ENCODE data around the gene LMAN2L.
"Not testable (repeated sequence)": the region's sequence is repeated elsewhere in the genome, so short reads cannot be mapped to it uniquely, and the experiment has no call there.

The LMAN2L gene

DNA sequence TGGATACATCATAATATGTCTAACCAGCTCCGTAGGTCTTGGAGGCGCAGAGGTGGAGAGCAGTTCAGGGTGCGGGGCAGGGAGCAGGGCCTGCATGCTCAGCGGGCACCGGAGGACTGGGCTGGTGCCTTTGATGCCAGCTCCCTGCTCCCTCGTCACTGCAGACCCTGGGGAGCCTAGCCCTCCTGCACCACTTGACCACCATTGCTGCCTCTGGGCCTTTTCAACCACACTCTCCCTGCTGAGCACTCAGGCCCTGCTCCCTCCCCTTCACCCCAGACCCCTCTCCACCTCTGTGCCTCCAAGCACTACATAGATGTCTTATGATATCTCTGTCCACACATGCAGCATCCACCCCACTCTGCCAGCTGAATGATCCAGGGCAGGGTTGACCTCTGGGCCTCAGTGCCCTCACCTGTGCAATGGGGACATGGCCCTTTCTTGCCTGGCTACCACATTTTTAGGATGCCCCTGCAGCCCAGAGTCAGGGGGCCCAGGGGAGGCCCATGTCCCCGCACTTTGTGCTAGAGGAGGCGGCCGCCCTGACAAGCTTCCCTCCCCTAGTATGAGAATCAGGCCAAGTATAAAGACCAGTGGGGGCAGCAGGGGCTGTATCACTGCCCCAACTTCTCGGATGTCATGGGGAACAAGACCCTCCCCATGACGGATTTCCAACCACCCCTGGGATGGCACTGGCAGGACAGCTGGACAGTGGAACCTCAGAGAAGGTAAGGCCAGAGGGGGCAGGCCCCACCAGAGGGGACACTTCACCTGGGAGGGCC lies 51.0 kb downstream of the LMAN2L start:
- no peak for DNase-seq

DNA sequence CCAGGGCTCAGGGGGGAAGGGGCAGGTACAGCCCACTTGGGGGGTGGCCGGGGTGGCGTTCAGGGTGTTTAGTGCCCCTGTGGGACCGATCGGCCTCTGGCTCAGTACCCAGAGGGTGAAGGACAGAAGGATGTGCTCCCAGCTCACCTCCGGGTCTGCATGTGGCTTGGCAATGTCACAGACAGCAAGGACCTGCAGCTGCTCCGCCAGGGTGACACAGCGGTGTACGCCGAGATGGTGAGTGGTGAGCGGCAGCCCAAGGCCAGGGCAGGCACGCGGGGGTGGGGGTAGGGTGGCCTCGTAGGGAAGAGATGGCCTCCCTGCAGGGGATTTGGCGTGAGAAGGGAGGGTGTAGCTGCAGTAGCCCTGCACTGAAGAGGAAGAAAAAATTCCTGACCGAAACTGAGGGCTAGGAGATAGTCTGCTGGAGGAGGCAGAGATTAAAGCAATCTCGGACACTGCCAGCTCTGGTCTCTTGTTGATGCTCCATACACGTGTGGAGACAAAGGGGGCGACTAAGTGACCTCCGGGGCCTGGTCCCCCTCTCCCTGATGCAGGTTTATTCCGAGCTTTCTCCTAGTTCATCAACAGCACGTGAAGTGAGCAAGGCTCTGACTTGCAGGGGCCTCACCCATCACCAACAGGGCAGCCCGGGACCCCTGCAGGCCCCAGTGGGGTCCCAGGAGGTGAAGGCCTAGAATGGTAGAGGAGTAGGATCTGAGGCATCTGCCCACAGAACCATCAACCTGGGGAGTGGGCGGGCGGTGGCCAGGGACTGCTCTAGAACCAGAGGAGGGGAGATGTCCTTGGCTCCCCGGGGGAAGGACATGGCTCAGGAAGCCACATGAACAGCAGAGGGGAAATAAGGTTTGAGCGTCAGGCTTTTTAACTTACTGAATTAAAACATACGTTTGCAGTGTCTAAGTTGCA lies 51.9 kb downstream of the LMAN2L start:
- no peak for DNase-seq

DNA sequence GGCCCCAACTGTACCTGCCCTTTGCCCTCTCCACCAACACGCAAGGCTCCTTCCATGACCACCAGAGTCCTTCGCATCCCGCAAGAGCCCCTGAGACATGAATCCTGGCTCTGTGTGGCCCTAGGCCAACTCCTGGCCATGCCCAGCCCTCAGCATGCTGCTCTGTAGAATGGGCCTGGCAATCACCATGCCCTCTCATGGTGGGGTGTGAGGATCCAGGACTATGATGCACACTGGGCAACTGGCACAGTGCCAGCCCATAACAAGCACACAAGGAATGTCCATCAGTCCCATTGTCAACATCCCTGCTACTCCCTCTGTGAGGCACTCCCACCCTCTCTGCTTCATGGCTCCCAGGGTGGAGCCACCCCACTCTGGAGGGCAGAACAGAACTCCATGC lies 52.6 kb downstream of the LMAN2L start:
- DNase-seq = no peak

DNA sequence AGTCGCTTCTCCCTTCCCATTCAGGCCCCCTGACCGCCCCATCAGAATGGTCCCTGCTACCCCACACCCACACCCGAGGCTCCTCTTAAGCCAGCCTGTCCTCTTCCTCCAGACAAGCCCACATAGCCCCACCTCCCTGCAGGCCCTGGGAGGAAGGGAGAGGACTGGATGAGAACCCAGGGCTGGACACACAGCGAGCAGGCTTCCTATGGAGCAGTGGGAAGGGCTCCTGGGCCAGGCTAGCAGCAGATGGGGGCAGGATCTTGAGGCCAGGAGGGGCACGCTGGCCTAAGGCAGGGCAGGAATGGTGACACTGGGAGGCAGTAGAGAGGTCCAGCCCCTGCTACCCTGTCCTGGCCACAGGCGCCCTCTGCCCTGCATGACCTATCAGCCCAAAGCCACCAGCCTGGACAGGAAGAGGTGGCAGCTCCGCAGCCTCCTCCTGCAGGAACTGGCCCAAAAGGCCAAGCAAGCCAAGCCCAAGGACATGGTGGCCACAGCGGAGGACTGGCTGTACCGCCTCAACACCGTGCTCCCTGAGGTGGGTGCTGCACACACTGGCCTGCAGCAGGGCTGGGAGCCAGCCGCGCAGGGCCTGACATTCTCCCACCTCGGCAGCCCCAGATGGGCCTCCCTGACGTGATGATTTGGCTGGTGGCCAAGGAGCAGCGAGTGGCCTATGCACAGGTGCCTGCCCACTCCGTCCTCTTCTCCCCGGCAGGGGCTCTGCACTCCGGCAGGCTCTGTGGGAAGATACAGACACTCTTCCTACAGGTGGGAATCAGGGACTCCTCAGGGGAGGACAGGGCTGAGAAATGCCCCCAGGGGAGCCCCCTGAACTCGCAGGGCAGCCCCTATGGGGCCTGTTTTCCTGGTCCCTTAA lies 54.0 kb downstream of the LMAN2L start:
- peak; percentile 52 for DNase-seq

DNA sequence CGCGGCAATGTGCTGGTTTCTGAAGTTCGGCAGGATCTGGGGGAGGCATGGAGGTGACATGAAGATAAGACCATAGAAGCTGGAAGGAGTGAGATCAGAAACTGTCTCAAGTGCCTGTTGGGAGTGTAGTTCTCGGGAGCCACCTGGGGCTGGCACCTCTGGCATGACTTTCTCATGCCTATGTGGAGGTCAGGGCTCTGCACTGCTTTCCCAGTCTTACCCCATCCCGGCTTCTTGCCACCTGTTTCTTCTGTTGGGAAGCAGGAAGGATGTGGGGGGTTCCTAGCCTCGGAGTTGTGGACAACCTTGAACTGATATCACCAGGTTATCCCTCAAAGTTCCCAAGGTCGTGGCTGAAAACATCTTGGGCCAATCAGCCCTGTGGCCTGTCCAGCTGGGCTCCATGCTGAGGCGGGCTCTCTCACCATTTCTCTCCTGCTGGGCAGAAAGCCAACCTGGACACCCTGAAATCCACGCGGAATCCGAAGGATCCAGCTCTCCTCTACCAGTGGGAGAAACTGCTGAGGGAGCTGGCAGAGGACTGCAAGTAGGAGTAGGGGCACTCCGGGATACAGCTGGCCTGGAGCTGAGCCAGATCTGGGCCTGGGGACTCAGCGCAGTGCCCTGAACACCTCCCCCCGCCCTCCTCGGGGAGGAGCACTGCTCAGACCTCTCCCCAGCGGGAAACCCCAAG lies 54.8 kb downstream of the LMAN2L start:
- no peak for DNase-seq

DNA sequence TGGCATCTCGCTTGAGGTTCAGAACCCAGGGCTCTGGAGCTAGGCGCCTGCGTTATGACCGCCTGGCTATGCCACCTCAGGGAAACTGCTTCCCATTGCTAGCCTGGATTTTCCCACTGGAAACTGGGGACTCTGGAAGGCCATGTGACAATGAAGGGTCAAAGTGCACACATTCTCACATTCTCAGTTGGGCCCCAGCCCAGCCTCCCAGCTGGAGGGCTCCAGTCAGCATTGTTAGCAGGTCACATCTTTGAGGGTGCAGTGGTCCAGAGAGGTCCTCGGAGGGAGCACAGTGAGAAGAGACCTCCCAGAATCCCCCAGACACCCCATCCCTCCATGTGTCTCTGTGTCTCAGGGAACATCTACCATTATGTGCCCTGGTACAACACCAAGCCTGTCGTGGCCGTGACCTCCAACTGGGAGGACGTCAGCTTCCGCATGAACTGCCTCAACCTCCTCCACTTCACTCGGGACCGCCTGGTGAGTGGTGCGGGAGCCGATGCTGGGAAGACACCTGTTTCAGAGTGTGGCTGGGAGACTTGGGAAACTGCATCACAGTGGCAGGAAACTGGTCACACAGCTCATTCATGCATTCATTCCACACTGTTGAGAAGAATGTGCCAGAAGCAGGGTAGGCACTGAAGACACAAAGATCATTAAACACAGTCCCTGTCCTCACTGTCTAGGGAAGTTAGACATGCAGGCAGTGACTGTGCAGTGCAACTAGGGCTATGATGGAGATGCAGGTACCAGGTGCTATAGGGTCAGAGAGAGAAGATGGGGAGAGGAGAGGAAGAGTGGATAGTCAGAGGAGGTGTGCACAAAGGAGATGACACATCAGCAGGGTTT lies 55.7 kb downstream of the LMAN2L start:
- DNase-seq = no peak

DNA sequence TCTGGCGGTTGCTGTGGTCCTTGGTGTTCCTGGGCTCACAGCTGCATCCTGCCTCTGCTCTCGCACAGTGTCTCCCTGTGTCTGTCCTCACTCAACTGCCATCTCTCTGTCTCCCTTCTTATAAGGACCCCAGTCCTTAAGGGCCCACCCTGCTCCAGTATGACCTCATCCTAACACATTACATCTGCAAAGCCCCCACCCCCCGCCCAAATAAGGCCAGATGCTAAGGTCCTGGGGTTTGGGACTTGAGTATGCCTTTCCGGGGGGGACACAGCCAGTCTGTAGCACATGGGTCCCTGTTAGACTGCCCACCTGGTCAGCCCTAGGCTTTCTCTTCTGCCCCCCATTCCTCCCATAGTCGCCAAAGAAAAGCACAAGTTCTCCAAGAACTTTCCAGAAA lies 56.6 kb downstream of the LMAN2L start:
- DNase-seq = no peak

DNA sequence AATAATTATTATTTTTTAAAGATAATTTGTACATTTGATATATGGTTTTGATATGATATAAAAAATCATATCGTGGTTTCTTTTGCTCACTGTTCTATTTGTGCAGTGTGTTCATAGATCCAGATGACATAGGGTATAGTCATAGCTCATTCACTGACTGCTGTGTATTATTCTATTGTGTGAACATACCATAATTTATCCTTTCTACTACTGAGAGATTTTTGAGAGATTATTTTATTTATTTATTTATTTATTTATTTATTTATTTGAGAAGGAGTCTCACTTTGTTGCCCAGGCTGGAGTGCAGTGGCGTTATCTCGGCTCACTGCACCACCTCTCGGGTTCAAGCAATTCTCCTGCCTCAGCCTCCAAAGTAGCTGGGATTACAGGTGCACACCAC lies 58.3 kb downstream of the LMAN2L start:
- DNase-seq = no peak

DNA sequence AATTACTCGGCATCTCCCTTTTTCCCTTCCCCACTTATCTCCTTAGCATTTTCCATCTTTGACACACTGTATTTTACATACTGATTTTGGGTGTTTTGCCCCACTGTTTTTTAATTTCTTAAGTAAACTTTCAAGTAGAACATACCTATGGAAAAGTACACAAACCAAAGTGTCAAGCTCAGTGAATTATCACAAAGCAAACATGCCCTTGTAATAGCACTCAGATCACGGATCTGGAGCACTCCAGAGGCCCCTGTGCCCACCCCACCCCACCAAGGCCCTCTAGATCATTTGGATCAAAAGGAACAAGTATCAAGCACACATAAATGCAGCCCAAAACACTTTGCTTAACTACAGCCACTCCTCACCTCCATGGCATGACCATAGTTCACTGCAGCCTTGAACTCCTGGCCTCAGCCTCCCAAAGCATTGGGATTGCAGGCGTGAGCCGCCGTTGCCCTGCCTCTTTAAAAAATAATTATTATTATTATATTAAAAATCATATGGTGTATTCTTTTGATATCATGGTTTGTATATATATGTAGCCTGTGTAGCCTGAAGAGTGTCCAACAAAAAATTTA lies 59.2 kb downstream of the LMAN2L start:
- no peak for DNase-seq

DNA sequence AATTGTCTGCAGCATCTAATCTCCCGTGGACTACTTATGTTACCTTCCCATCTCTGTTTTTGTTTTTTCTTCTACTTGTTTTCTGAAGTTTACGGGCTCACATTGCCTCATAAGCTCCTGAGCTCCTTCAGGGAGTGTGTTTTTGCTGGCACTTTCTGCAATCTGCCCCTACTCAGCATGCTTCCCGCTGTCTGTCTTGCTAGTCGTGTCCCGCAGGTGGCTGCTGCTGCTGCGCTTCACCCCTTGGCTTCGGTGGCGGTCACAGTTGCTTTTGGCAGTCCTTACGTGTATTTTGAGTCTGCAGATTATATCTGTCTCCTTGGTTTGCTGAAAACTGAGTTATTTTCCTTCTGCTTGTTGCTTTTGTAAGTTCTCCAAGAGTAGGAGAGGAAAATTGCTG lies 60.0 kb downstream of the LMAN2L start:
- peak; percentile 29 for DNase-seq

DNA sequence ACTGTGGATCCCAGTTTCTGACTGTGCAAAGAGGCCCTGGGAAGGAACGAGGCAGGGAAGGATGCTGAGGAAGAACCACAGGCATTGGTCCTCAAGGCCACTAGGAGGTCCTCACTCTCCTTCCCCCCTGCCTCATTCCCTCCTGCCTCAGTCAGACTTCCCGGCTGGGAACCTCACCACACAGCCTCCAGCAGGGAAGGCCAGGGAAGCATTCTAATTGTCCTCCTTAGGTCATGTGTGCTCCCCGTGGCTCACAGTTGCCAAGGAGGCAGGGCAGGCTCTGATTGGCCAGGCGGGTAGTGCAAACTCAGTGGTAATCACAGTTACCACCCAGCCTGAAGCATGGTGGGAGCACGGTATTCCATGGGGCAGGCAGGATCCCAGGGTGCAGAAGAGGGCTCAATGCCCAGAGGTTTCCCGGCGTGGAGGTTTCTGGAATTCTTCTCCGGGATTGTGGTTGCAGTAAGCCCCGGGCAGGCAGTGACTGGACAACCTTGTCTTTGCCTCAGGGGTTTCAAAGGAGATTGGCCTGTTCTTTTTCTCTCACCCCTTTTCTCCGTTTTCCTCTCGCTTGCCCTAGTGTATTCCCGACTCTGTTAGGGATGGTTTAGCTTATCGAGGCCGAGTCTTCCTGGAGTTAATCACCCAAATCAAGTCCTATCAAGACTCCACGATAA lies 70.2 kb downstream of the LMAN2L start:
- no peak for DNase-seq

DNA sequence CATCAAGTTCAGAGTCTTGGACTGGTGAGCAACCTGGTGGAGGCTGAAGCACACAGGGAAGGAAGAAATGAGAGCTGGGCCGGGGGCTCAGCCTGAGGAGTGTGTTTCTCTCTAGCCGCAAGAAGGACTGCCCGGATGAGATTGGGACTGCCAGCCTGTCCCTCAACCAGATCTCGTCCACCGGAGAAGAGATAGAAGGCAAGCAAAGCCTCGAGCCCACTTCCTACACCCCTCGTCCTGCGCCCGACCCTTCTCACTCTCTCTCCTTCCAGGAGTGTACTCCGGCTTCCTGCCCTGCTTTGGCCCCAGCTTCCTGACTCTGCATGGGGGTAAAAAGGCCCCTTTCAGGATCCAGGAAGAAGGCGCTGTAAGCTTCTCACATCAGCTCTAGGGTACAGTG lies 71.1 kb downstream of the LMAN2L start:
- DNase-seq = no peak

DNA sequence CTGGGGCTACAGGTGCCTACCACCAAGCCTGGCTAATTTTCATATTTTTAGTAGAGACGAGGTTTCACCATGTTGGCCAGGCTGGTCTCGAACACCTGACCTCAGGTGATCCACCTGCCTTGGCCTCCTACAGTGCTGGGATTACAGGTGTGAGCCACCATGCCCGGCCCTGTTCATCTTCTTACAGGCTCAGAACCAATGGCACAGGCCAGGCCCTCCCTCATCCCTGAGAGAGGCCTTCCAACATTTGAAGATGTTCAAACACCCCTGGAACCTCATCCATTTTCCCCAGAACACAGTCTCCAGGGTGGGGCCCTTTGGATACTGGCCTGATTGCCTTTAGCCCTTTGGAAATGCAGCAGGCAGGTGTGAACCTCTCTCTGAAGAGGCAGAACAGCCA lies 74.1 kb downstream of the LMAN2L start:
- not testable (repeated sequence) for DNase-seq

DNA sequence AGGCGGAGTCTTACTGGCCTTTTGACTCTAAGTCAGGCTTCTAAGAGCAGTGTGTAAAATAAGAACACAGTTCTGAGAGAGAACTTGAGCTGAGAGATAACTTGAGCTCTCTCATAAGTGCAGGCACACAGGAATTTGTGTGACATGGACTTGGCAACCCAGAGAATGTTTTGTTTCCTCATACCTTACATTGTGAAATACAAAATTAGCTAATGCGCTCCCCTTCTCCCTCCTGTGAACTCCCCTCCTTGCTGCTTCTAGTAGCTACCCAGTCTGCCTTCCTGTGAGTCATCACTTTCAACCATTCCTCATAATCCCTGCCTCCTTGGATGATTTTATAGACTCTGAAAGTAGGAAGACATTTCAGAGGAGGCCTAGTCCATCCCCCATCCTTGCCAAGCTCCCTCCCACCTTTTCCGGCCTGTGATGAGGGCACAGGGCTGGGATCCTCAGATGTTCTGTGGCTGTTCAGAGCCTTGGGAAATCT lies 74.7 kb downstream of the LMAN2L start:
- no peak for DNase-seq

DNA sequence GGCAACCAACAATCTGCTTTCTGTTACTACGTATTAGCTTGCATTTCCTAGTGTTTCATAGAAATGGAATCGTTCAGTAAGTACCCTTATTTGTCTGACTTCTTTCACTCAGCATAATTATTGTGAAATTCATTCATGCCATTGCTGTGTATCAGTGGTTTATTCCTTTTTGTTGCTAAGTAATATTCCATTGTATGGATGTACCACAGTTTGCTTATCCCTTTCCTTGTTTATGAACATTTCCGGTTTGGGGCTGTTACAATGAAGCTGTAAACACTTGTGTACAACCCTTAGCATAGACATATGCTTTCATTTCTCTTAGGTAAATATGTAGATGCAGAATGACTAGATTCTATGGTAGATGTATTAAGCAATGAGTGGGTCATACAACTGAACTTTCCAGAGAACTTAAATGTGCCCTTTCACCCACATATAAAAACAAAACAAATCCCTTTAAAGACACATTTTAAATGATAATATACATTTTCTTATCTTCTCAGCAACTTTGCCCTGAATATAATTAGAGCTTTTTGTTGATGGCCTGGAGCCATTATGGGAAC lies 75.4 kb downstream of the LMAN2L start:
- DNase-seq = no peak

DNA sequence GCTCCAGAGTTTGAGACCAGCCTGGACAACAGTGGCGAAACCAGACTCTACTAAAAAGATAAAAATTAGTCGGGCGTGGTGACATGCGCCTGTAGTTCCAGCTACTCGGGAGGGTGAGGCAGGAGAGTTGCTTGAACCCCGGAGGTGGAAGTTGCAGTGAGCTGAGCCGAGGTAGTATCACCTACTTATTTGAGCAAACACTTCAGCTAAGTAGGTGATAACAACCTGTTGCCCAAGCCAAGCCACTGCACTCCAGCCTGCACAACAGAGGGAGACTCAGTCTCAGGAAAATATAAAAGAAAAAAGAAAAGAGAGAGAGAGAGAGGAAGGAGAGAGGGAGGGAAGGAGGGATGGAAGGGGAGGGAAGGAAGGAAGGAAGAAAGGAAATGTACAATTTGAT lies 76.0 kb downstream of the LMAN2L start:
- no peak for DNase-seq

DNA sequence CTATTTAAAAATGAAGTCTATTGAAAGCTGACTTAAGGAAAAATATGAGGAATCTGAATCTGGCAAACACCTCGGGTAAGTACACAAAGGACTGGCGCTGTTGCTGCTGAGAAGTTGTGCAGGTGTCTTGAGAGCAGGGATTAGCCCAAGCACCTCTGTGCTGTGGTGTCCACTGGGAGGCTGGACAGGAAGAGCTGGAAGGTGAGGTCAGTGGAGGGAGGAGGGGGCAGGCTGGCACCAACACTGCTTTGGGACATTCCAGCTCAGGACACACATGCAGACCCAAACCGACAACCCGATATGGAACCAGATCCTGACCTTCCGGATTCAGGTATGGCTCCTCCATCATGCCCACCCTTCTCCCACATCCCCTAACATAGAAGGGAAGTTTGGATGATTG lies 76.7 kb downstream of the LMAN2L start:
- no peak for DNase-seq

DNA sequence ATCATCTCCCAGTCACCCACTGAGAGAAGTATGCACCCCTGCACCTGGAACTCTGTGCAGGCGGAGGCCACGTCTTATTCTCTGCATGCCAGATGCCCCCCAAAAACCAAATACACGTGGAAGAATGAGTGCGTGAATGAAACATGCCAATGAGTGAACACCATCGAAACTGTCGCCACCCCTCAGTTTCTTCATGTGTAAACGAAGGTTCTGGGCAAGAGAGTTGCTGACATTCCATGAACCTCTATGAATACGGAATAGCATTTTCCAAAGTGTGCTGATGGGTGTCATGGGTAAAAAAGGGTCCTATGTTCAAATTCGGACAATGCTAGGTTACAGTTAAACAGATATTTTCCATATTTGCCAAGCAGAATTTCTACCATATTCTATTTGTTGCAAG lies 77.5 kb downstream of the LMAN2L start:
- no peak for DNase-seq

DNA sequence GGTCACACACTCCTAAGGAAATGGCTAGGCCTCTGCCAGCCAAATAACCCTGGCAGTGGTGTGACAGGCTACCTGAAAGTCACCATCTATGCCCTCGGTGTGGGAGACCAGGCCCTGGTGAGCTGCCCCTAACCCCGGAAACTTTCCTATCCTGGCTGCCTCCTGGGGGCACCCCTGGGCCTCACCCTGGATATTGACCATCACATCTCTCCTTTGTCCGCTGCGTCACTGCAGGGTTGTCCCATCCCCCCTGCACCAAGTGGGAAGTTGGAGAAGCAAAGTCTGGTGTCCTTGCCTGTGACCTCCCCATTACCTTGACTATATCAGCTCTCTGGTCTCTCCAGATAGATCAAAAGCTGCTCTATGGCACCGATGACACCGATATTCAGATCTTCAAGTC lies 78.5 kb downstream of the LMAN2L start:
- no peak for DNase-seq

DNA sequence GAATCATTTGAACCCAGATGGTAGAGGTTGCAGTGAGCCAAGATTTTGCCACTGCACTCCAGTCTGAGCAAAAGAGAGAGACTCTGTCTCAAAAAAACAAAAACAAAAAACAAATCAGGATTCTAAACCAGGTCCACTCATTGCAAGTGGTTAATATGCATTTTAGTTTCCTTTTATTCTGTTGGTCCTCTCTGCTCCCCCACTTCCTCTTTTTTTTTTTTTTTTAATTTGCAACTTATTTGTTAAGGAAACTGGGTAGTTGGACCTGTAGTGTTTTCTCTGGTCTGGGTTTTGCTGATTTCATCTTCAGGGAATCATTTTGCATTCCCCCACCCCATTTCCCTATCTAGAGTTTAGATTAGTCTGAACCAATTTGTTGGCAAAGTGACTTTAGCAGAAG lies 83.3 kb downstream of the LMAN2L start:
- DNase-seq = no peak

Data from right kidney (tissue), 1 donor.